ENCODE data around the gene TNN.

- TF ChIP-seq CTCF (conservative IDR thresholded peaks at IDR 0.05 in 1 of 2, IDR thresholded peaks at IDR 0.05 in 1 of 2; ENCODE audit: low read depth in 1 of 2, low read length in 2 of 2) (no peak), EZH2 (IDR thresholded peaks at IDR 0.05; ENCODE audit: low read length, missing control alignments) (no peak)
These were observed 79.9 kb downstream of the TNN start for GRCh38 chr1:175147569-175147968.
